GM21737 (cell line): ENCODE measurements around the gene RPUSD2.

Experiments
- ATAC-seq: cut with Tn5 transposase; IDR thresholded peaks from one replicate; pipeline ENCODE4 v1.9.1; 2021; ENCODE audit warnings: mild to moderate bottlenecking, moderate library complexity; ENCODE audit not compliant: unreplicated experiment

RPUSD2 gene

GRCh38 chr15:40569129-40569953 lies at the start of gene RPUSD2:
RPUSD2 (plus strand) TSS chr15:40569299; CDS start chr15:40569338, 39 bp downstream.
- ATAC-seq = peak; percentile 44

GRCh38 chr15:40523611-40524010 lies 45.5 kb upstream of the RPUSD2 start:
- no peak for ATAC-seq

- ATAC-seq = no peak
These were observed 43.2 kb upstream of the RPUSD2 start for GRCh38 chr15:40525855-40526254.

- ATAC-seq = no peak
These were observed 40.3 kb upstream of the RPUSD2 start for GRCh38 chr15:40528801-40529200.

GRCh38 chr15:40533763-40534364 lies 35.2 kb upstream of the RPUSD2 start:
- no peak for ATAC-seq

GRCh38 chr15:40534371-40534770 lies 34.7 kb upstream of the RPUSD2 start:
- no peak for ATAC-seq

GRCh38 chr15:40536501-40536900 lies 32.6 kb upstream of the RPUSD2 start:
- no peak for ATAC-seq

- no peak for ATAC-seq
These were observed 30.1 kb upstream of the RPUSD2 start for GRCh38 chr15:40538976-40539375.

GRCh38 chr15:40543082-40543481 lies 26.0 kb upstream of the RPUSD2 start:
- ATAC-seq = no peak

GRCh38 chr15:40543631-40544294 lies 25.3 kb upstream of the RPUSD2 start:
- peak; percentile 62 for ATAC-seq

GRCh38 chr15:40545457-40545856 lies 23.6 kb upstream of the RPUSD2 start:
- no peak for ATAC-seq

GRCh38 chr15:40548610-40549009 lies 20.5 kb upstream of the RPUSD2 start:
- no peak for ATAC-seq

- ATAC-seq = no peak
These were observed 19.2 kb upstream of the RPUSD2 start for GRCh38 chr15:40549894-40550293.

- ATAC-seq = peak; percentile 59
These were observed 18.6 kb upstream of the RPUSD2 start for GRCh38 chr15:40550341-40551037.

GRCh38 chr15:40554161-40554525 lies 15.0 kb upstream of the RPUSD2 start:
- ATAC-seq = no peak

- ATAC-seq = no peak
These were observed 13.2 kb upstream of the RPUSD2 start for GRCh38 chr15:40555876-40556275.

- no peak for ATAC-seq
These were observed 10.0 kb upstream of the RPUSD2 start for GRCh38 chr15:40558952-40559742.

GRCh38 chr15:40562691-40563090 lies 6.4 kb upstream of the RPUSD2 start:
- ATAC-seq = no peak

- ATAC-seq = no peak
These were observed 5.7 kb upstream of the RPUSD2 start for GRCh38 chr15:40563426-40563825.

- ATAC-seq = peak; percentile 90
These were observed 4.3 kb upstream of the RPUSD2 start, which contains the start of gene CCDC32 for GRCh38 chr15:40564591-40565332. CCDC32 (minus strand) TSS chr15:40565042; CDS start chr15:40563015, 2,027 bp downstream.
